Erythroblast (primary cell): ENCODE measurements around the gene ADGRG4.
"Not testable (repeated sequence)": the region's sequence is repeated elsewhere in the genome, so short reads cannot be mapped to it uniquely, and the experiment has no call there.

ENCODE experiments used
- DNase-seq, 2 experiments: peaks; one replicate each; lab custom pipeline; 2025; lab: John Stamatoyannopoulos, UW
- GATA1 ChIP-seq: IDR thresholded peaks from 2 replicates; pipeline ENCODE4 v1.6.1; 2011; ENCODE audit warnings: low read depth, mild to moderate bottlenecking, control low read depth, low read length, moderate library complexity
- POLR2A ChIP-seq: IDR thresholded peaks from 2 replicates; pipeline ENCODE4 v1.6.1; 2011; ENCODE audit warnings: mild to moderate bottlenecking, low read length

Gene ADGRG4

DNA sequence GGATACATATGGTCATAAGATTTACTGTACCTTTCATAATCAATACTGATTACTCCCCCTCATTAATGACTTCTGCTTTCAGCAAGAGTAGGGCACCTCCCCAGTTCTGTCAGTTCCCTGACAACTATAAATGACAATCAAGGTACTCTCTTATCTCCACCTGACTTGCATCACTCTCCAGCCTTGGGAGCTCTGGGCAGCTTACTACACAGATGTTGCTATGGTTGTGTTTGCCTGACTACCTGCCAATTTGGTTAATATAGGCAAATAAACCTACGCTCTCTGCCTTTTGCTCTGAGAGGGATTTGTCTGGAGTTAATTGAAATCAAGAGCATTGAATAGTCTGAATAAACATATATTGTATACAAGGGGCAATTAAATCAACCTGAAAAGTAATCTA is 26.8 kb upstream of the ADGRG4 start:
- no peak for DNase-seq
- TF ChIP-seq GATA1 (no peak), POLR2A (no peak)

GRCh38 chrX:136275553-136275952 is 25.2 kb upstream of the ADGRG4 start:
- no peak for TF ChIP-seq GATA1
- DNase-seq, result no peak

- DNase-seq, result not testable (repeated sequence)
Observed at GRCh38 chrX:136286375-136286774, 14.4 kb upstream of the ADGRG4 start.

DNA sequence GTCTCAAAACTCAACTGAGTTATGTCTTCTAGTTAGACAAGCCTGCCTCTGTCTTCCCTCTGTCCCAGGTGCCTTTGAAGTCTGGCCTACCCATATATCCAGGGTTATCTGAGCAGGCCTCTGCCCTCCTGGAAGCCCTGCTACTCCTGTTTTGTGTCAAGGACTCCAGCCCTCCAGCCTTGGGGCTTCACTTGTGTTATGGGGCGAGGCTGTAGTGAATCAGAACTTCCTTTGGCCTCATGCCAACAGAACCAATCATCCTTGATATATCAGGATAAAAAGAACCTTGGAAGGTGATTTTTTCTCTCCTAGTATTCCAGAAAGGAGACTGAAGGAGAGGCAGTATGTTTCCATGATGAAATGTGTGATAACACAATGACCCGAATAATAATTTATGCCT is 8.9 kb upstream of the ADGRG4 start:
- TF ChIP-seq POLR2A (no peak), GATA1 (no peak)
- no peak for DNase-seq

DNA sequence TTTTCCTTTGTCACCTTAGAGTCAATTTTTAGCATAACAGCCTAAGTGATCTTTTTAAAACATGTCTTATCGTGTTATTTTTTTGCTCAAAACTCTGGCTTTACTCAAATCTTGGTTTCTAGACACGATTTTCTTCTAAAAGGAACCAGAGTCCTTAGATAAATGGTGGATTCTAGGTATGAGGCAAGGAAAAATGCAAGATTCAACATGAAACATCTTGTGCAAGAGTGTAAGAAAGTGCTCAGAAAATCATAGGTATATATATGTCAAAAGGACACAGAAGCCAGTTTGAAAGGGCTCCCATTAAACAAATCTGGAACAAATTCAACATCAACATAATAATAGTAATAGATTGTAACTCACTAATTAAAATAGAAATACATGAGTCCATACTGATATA is 8.1 kb upstream of the ADGRG4 start:
- no peak for TF ChIP-seq POLR2A

DNA sequence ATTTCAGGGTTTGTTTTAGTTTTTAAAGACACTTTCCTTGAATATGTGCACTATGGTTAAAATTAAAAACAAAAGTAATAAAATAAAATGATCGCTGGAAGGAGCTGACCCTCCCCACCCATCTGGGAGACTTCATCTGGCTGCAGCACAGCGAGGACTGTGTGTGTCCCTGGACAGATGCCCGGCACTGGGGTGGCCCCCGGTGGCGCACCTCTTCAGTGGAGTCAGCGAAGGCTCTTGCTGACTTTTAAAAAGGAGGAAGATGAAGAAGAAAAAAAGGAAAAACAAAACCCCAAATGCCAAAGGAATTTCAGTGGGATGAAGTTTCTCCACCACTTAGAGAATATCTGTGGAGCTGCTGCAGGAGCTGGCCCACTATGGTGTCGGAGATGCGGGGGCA is 5.4 kb upstream of the ADGRG4 start:
- TF ChIP-seq GATA1, result no peak
- no peak for TF ChIP-seq POLR2A
- no peak for DNase-seq

More for the DNA sequence above, 8.1 kb upstream of the ADGRG4 start:
- no peak for DNase-seq

GRCh38 chrX:136303041-136303440 is 2.3 kb downstream of the ADGRG4 start:
- DNase-seq, result no peak

GRCh38 chrX:136304493-136304892 is 3.7 kb downstream of the ADGRG4 start:
- DNase-seq, result peak in 1 of 2 experiments; percentile 1

More at GRCh38 chrX:136303041-136303440, 2.3 kb downstream of the ADGRG4 start:
- no peak for TF ChIP-seq GATA1
- no peak for TF ChIP-seq POLR2A

GRCh38 chrX:136306182-136306581 is 5.4 kb downstream of the ADGRG4 start:
- no peak for TF ChIP-seq POLR2A
- no peak for TF ChIP-seq GATA1
- DNase-seq, result no peak

More at GRCh38 chrX:136304493-136304892, 3.7 kb downstream of the ADGRG4 start:
- TF ChIP-seq GATA1, result no peak
- TF ChIP-seq POLR2A, result no peak

DNA sequence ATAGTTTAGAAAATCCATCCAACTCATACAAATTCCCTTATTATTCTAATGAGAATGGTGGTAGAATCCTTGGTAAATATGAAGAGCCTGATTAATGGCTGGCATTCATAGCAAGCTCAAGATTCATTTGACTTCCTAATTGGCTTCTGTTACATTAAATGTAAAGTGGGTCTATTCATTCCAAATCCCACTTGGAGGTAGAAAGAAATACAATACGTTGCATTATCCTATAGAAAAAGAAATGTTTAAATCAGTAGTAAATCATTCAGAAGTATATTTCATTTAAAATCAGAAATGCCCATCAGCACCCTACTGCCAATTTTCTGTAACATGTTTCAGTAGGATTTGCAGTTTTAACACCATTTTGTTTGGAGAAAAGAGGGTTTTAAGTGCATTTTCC is 6.7 kb downstream of the ADGRG4 start:
- DNase-seq, result no peak
- TF ChIP-seq GATA1, result no peak
- TF ChIP-seq POLR2A, result no peak

DNA sequence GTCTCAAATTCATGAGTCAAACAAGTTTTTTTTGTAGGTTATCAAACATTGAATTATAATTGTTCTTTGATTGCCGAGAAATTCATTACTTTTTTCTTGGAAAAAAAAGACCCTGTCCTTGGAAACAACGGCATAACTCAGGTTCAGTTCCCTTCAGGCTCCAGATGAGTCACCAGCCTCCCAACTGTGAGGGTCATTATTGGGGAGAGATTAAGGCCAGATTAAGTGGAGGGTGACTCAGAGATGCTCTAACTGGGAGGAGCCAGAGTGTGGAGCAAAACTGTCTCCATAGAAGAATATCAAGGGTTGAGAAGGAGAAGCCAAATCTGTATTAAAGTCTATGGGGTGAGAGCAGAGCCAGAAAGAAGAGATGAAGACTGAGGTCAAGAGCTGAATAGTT is 9.6 kb downstream of the ADGRG4 start:
- DNase-seq, result peak in 1 of 2 experiments; percentile 21

DNA sequence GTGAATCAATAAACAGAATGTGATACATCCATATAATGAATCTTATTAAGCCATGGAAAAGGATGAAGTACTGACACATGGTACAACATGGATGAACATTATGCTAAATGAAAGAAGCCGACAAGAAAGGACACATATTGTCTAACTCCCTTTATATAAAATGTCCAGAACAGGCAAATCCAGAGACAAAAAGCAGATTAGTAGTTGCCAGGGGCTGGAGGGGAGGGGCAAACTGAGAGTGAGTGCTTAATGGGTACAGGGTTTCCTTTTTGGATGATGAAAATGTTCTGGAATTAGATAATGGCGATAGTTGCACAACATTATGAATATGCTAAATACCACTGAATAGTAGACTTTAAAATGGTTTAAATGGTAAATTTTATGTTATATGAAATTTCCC is 17.4 kb downstream of the ADGRG4 start:
- no peak for DNase-seq
- TF ChIP-seq POLR2A (no peak), GATA1 (no peak)

More for the DNA sequence above, 9.6 kb downstream of the ADGRG4 start:
- no peak for TF ChIP-seq POLR2A
- no peak for TF ChIP-seq GATA1

DNA sequence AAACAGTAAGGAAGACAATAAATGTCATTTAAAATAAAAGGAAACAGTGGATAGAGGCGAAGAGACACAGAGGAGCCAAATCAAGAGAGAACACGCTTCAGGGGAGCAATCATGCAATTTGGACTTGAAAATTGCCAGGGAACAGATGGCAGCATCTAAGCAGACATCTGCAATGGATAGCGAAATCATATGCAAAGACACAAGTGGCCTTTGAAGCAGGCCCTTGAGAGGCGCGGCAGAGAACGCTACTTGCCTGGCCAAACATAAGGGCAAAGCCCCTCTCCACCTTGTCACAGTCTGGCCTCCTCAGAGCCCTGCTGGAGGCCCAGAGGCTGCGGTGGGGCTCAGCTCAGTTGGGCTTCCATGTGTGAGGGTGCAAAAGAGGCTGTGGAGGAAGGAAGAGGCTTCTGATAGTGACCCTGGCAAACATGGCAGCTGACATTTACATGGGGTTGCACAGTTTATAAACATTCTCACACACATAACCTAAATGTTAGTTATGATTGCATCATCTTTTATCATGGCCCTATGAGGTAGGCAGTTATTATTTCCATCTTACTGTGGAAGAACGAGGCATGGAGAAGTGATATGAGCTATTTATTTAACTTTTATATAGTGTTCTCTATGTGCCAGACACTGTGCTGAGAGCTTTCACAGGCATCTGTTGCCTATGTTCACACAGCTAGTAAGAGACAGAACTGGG is 18.3 kb downstream of the ADGRG4 start:
- TF ChIP-seq POLR2A (no peak), GATA1 (no peak)
- DNase-seq, result no peak

- TF ChIP-seq POLR2A (no peak), GATA1 (no peak)
Observed at GRCh38 chrX:136319600-136319999, 18.8 kb downstream of the ADGRG4 start.

GRCh38 chrX:136321532-136321931 is 20.8 kb downstream of the ADGRG4 start:
- TF ChIP-seq GATA1 (no peak), POLR2A (no peak)

More at GRCh38 chrX:136319600-136319999, 18.8 kb downstream of the ADGRG4 start:
- DNase-seq, result no peak

DNA sequence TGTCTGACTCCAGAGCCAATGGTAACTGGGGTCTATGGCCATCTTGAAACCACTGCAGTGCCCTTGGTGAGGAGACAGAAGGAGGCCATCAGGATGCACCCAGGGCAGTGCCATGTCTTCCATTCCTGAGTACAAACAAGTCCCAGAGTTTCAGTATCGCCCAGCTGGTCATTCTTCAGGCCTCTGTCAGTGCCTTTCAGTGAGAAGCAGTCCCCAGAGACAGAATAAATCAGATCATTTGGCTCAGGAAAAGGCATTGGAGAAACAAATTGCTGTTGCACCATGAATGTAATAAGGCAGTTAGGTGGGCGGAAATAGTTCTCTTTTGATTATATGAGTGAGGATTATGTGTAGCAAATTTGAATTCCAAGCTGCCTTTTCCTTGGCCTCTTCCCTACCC is 21.3 kb downstream of the ADGRG4 start:
- DNase-seq, result no peak
- TF ChIP-seq POLR2A, result no peak
- TF ChIP-seq GATA1, result no peak

More at GRCh38 chrX:136321532-136321931, 20.8 kb downstream of the ADGRG4 start:
- DNase-seq, result no peak
